Bronchial epithelial cell (primary cell): ENCODE results near the gene HEATR3. TPM values are rescaled to one million over a fixed set of nuclear protein-coding genes. Genes with fewer than 3 reads are reported as not detected.

ENCODE experiments used
- DNase-seq: peaks from one replicate; pipeline ENCODE4 v3.0.0-alpha.2; 2010; ENCODE audit warnings: low read depth
- FAIRE-seq: peaks from 2 replicates; lab custom pipeline; 2011; peaks lifted over from hg19 to GRCh38; lab: Jason Lieb, UNC
- H3K27me3 ChIP-seq: 2 replicates; pipeline ENCODE4 v1.5.1; 2011; ENCODE audit warnings: low read length; ENCODE audit not compliant: control insufficient read depth, insufficient read depth
- H3K36me3 ChIP-seq: 2 replicates; pipeline ENCODE4 v1.5.1; 2011; ENCODE audit warnings: low read length; ENCODE audit not compliant: control insufficient read depth, insufficient read depth
- H3K4me3 ChIP-seq: 2 replicates; pipeline ENCODE4 v1.5.1; 2011; ENCODE audit warnings: mild to moderate bottlenecking, low read depth, low read length, control low read depth
- CTCF ChIP-seq: IDR thresholded peaks from 2 replicates; pipeline ENCODE4 v1.5.1; 2011; ENCODE audit warnings: mild to moderate bottlenecking, moderate library complexity, low read length, control low read depth, inconsistent platforms; ENCODE audit not compliant: insufficient read depth, severe bottlenecking
- total RNA-seq: library from RNA; depleted of rRNA; stranded (reverse); fragments of >200 nt; gene quantifications from 2 replicates; pipeline ENCODE4 v1.2.1, GENCODE V29; 2014

HEATR3 gene
- total RNA-seq, 1 donor from 2014 or later = 16.1 TPM

- FAIRE-seq = no peak
- no peaks in the 10 kb centered on the region for H3K36me3 ChIP-seq
- no peak for TF ChIP-seq CTCF
- peak; percentile 14 for DNase-seq
- H3K4me3 ChIP-seq = no peak overlapping the region
- no peaks in the 10 kb centered on the region for H3K27me3 ChIP-seq
Measured at GRCh38 chr16:50037662-50038220, 28.0 kb upstream of the HEATR3 start.

GRCh38 chr16:50038286-50038685 lies 27.5 kb upstream of the HEATR3 start:
- TF ChIP-seq CTCF = no peak

GRCh38 chr16:50038756-50039529 lies 26.8 kb upstream of the HEATR3 start:
- no peaks in the 10 kb centered on the region for H3K27me3 ChIP-seq
- H3K36me3 ChIP-seq = no peaks in the 10 kb centered on the region
- no peak overlapping the region for H3K4me3 ChIP-seq
- TF ChIP-seq CTCF = no peak
- DNase-seq (no peak), FAIRE-seq (no peak)

More at GRCh38 chr16:50038286-50038685, 27.5 kb upstream of the HEATR3 start:
- Histone ChIP-seq H3K4me3 (no peak overlapping the region), H3K27me3 (no peaks in the 10 kb centered on the region), H3K36me3 (no peaks in the 10 kb centered on the region)
- FAIRE-seq (no peak), DNase-seq (no peak)

GRCh38 chr16:50040018-50040417 lies 25.8 kb upstream of the HEATR3 start:
- DNase-seq (no peak), FAIRE-seq (no peak)
- no peak overlapping the region for H3K4me3 ChIP-seq
- no peak for TF ChIP-seq CTCF
- H3K27me3 ChIP-seq = no peaks in the 10 kb centered on the region
- H3K36me3 ChIP-seq = no peaks in the 10 kb centered on the region

GRCh38 chr16:50040710-50041109 lies 25.1 kb upstream of the HEATR3 start:
- H3K27me3 ChIP-seq = no peaks in the 10 kb centered on the region
- no peaks in the 10 kb centered on the region for H3K36me3 ChIP-seq
- no peak for TF ChIP-seq CTCF
- DNase-seq (no peak), FAIRE-seq (no peak)
- H3K4me3 ChIP-seq = no peak overlapping the region
